Stimulated activated CD4-positive, alpha-beta T cell treated with anti-CD3 and anti-CD28 coated beads, Interleukin-2, amount 100 ng/mL, for 48 hours (primary cell): ENCODE measurements around the gene CLEC3B.
"Not testable (repeated sequence)": the region's sequence is repeated elsewhere in the genome, so short reads cannot be mapped to it uniquely, and the experiment has no call there.

Experiments
- DNase-seq, 2 donors: peaks; one replicate each; pipeline ENCODE4 v3.0.0-alpha.2; 2020

Gene CLEC3B, protein sequence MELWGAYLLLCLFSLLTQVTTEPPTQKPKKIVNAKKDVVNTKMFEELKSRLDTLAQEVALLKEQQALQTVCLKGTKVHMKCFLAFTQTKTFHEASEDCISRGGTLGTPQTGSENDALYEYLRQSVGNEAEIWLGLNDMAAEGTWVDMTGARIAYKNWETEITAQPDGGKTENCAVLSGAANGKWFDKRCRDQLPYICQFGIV

DNA sequence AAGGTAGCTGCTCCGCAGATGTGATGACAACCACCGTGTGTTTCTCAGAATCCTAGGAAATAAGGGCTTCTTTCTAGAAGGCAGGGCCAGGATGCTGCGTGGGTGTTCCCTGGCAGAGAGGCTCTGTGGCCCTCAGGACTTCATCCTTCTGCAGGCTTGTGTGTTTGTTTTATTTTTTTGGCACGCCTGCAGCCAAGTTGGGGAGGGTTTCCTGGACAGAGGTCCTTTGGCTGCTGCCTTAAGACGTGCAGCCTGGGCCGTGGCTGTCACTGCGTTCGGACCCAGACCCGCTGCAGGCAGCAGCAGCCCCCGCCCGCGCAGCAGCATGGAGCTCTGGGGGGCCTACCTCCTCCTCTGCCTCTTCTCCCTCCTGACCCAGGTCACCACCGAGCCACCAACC, at the start of gene CLEC3B:
Gene CLEC3B (plus strand): TSS at position 266 of the 400 bp plus-strand sequence. CDS start 60 bp downstream, at position 326.
- DNase-seq = no peak

DNA sequence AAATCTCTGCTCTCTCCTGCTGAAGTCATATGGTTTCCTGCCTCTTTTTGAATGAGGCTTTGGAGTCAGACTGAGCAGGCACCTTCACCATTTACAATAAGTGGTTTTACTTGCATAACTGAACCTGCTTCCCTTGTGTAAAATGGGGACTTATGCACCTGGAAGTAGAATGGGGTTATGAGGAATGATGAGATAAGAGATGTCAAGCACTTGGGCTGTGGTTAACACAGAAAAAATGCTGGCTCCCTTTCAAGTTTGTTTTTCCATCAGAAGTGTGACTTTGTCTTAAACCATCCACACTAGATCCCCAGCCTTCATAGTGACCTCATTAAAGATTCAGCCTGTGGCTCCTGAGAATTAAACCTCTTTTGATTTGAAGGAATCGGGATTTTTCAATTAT, 44.9 kb upstream of the CLEC3B start:
- no peak for DNase-seq

DNA sequence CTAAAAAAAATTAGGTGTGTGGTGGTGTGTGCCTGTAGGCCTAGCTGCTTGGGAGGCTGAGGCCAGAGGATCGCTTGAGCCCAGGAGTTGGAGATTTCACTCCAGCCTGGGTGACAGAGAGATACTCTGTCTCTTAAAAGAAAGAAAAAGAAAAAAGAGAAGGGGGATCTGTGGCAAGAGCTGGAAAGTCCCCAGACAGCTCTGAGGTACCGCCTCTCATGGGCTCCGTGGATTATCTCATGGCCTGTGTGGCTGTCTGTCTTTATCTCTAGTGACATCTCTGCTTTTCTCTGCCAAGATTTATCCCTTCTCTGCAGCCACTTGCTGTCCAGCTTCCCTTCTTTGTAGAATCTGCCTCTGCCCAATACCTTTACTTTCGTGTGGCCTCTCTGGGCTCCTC, 44.4 kb upstream of the CLEC3B start:
- no peak for DNase-seq

DNA sequence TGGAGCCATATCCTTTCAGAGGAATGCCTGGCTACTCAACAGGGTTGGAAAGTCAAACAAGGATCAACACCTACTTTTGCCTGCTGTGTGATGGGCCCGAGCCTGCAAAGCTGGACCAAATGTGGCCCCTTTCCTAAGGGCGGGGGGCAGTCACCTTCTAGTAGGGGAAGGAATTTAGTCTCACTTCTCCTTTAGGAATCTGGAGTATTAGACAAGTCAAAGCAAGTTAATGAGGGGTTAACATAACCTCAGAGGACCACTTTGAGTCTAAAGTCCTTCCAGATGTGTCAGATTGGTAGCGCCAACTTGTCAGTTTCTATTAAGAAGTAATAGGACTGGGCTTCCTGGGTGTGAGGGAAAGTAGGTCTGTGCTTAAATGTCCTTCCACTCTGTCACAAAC, 43.3 kb upstream of the CLEC3B start:
- no peak for DNase-seq

DNA sequence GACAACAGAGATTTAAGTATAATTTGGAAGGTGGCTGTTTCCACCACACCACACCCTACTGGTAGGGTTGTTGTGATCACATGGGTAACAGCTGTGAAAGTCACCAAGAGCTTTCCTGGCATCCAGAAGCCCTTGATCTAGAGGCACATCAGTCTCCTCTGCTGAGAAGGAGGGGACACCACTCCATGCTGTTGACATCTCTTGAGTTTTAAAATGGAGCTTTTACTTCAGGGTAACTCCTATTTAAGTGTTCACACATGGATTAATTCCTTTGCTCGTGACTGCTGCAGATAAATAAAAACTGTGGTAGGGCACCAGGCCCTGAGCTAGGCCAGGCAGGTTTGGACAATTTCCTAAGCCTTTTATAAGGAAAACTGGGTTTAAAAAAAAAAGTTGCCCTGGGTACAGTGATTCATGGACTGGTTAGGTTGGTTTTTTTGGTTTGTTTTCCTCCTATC, 42.6 kb upstream of the CLEC3B start:
- DNase-seq = no peak

DNA sequence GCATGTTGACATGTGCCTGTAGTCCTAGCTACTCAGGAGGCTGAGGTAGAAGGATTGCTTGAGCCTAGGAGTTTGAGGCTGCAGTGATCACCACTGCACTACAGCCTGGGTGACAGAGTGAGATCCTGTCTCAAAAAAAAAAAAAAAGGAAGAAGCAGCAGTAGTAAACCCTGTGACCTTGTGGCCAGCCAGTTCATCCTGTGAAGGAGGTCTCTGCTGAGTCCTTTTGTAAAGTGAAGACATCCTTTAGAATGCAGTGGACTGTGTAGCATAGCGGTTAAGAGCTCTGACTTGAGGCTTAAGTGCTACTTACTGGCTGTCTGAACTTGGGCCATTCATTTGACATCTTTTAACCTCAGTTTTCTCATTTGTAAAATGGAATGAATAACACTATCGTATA, 41.8 kb upstream of the CLEC3B start:
- no peak for DNase-seq

DNA sequence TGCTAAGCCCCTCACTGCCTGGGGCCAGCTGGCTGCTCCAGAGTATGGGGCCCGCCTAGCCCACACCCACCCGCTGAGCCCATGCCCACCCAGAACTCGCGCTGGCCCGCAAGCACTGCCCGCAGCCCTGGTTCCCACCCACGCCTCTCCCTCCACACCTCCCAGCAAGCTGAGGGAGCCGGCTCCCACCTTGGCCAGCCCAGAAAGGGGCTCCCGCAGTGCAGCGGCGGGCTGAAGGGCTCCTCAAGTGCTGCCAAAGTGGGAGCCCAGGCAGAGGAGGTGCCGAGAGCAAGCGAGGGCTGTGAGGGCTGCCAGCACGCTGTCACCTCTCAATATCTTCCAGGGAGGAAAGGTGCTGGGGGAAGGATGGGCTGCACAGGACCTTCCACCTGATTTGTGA, 39.8 kb upstream of the CLEC3B start:
- not testable (repeated sequence) for DNase-seq

DNA sequence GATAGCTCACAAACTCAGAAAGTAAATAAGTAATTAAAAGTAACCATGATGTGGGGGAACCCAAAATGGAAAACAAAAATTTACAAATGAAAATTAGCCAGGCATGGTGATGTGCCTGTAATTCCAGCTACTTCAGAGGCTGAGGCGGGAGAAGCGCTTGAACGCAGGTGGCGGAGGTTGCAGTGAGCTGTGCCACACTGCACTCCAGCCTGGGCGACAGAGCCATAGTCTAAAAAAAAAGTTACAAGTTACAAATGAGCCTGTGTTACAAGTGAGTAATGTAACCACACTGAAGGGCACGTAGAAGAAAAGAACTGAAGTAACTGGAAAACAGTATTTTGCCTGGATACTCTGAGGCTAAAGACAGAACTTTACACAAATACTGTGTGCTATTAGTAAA, 38.8 kb upstream of the CLEC3B start:
- no peak for DNase-seq

DNA sequence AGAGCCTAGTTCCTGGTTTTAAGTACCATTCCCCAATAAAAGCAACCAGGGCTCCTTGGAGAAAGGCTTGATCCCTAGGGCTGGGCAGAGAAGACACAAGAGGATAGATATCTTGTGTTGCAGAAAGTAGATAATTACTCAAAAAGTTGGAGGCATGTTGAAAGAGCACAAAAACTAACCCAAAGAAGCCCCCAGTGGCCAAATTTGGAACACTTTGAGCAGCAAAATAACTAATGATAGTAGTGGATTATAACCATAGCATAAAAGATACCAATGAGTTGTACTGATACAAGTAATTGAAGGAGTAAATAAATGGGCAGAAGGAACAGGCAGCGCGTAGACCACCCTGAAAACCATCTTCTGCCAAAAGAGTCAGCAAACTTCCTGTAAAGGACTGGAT, 38.0 kb upstream of the CLEC3B start:
- DNase-seq = no peak

DNA sequence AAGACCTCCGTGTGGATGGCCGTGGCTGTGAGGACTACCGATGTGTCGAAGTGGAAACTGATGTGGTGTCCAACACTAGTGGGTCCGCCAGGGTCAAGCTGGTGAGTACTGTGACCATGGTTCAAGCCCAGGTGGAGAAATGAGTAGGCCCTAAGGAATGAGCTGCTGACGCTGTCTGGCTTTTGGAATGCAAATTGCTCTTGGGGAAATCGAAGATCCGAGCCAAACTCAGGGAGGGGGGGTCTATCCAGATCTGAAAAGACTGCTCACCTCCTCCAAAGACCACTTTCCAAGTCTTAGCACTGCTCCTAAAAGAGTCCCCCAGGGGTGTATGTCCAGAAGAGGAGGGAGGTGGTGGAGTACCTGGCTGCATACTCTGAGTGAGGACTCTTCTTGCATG, 37.0 kb upstream of the CLEC3B start:
- DNase-seq = no peak

DNA sequence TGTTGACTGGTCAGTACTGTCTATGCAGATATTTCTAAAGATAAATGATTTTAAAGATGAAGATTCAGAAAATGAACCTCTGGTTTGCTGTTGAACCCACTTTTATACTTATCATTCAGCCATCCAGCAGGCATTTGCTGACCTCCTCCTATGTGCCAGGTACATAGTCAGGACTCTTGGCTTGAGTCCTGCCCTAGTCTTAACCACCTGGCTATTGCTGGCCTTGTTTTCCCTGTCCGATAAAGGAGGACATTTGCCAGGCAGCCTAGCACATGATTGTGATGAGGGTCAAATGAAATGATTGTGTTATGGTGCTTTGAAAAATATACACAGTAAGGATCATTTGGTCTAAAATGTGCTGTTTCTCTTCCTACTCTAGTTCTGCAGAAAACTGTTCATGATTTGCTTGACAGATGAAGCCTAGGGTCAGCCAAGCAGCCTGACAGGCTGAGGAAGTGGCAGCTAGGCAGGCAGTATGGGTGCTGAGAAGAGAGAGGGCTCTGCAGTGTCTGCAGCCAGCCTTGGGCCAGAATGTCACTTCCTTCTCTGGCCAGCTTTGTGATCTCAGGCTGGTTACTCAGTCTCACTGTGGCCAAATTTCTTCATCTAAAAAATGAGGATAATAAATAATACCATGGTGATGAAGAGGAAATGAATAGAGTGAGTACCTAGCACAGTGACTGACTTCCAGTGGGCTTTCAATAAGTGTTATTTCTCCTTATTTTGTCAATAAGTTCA, 36.3 kb upstream of the CLEC3B start:
- DNase-seq = no peak

DNA sequence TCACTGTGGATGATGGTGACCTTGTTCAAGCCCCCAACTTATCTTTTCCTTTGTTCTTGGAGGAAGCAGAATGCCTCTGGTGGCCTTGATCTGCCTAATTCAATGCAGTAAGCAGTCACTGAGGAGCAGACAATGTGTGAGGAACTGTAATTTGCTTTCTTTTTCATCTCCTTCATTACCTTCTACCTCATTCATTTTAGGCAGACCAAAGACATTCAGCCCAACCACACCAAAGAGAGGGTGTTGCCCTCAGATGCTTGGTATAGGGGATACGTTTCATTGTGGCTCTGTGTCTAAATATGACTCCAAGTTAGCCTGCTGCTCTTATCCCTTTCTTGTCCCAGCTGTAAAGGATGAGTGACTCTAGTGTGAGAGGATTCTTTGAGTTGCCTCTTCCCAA, 34.8 kb upstream of the CLEC3B start:
- DNase-seq = no peak

DNA sequence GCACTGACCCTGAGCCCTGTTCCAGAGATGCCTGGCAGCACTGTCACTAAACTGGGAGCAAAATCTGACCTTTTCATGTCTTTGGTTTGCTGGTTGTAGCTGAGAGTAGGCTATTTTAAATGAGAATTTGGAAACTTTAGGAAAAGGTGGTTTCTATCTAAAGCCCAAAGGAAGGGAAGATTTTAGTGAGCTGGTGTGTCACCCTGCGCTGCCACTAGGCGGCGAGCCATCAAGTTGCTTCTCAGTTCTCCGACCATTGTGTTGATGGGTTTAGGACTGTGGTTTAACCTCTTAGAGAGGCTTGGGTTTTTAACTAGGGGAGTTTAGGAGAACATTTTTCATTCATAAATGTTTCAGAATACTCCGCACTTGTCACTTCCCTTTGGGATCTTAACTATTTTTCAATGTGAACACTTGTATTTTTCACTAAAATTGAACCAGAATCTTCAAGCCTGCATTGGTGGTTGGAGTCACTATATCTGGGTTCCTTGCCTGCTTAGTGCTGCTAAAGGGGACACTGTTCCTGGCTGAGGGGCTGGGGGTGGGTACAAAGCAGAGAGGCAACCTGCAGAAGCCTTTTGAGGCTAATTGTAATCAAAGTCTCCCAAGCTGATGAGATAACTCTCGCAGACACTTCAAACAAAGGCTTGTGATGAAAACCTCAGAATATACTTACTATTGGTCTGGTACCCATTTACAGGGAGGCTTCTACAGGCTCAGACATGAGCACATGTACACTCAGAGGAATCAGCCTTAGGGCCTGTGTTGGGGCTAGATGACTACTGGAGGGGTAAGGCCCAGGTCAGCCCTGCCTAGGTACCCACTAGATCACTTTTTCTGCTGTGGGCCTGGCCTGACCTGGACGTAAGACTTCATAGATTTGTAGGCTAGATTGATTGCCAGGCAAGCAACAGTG, 33.3 kb upstream of the CLEC3B start:
- no peak for DNase-seq

DNA sequence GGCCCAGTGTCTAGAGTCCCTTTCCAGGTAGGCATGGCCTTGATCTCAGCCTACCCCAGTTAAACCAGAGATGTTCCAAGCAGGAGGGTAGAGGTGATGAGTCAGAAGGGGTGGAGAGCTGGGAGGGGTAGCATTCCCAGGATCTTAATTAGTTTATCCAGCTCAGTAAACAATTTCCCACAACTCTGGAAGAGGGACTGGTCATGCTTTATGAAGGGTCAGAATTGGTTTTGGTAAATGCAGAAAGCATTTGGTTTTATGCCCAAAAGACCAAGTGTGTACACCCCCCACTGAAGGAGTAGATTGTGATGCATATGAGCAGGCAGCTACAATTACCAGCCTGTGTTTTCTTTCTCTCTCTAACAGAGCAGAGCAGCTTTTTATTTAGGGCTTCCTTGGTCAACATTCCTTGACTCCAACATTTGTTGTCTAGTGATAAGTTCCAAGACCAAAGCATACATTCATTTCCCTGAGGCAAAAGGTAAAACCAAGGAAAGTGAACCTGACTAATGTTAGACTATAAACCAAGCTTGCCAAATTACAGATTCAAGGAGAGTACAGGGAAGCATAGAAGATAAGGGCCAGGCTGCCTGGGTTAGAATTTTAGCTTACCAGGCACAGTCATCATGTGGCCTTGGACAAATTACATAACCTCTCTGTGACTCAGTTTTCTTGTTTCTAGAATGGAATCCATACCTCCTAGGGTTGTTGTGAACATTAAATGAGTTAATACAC, 32.5 kb upstream of the CLEC3B start:
- DNase-seq = no peak

DNA sequence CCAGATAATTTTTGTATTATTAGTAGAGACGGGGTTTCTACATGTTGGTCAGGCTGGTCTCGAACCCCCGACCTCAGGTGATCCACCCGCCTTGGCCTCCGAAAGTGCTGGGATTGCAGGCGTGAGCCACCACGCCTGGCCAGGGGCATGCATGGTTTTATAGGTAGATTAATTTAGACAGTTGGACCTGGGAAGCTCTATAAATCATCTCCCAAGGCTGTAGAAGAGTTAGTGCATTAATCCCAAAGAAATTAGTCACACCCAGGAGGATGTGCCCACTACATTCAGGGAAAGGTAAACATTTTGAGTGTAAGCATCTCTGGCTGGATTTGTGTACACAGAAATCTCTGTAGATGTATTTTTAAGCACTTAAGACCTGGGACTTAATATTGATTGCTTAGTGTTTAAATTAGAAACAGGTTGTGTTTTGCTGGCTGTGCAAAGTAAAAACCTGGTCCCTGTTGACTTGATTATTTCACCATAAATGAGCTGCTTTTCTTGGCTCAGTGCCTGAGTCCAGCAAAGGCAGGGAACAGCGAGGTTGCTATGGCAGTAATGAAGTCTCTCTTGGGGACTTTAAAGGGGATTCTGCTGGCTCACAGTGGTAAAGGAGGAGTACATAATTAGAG, 30.8 kb upstream of the CLEC3B start:
- DNase-seq = no peak

DNA sequence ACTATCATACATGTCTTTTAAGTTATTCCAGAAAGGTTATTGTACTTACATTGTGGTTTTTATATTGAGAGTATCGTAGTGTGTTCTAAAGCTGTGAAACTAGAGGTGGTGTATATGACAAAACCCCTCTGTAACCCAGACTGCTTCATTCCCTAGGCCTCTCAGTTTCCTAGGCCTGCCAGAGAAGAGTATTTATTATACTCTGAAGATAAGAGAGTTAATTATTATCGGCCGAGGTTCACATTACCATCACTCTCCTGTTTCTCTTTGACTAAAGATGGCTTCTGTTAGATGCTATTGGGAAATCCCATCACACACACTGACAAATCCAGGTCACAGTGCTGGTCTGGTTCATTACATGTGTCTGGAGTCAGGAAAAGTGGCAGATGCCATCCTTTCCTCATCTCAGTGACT, 29.5 kb upstream of the CLEC3B start:
- DNase-seq = no peak

DNA sequence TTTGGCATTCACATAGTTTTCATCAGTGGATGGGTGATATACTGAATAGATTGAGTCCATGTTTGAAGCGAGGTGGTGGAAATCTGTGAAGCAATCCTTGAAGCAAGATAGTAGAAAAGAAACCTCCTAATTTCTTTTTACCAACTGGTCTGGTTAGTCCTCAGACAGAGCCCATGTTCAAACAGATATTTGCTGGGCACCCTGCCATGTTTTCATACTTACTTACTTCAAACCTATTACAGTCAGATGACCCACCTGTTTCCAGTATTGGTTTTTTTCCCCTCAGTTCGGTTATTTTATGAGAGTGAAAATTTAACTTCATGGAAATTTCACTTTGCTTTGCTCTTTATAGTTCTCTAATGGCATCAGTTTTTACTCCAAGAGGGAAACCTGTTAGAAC, 26.3 kb upstream of the CLEC3B start:
- DNase-seq = no peak

DNA sequence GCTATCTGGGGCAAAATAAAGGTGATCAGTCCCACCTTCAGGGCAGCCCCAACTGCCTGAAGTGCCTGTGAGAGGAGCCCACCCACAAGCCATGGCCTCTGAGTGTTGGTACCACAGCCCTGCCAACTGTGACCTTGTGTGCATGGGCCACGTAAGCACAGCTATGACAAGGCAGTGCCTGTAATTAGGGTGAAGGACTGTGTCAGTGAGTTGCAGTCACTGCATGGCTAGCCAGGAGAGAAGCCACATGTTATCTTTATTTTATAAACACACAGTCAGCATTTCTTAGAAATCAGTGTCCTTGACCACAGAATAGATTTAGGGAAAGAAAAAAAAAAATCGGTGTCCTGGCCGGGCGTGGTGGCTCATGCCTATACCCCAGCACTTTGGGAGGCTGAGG, 25.3 kb upstream of the CLEC3B start:
- DNase-seq = no peak

DNA sequence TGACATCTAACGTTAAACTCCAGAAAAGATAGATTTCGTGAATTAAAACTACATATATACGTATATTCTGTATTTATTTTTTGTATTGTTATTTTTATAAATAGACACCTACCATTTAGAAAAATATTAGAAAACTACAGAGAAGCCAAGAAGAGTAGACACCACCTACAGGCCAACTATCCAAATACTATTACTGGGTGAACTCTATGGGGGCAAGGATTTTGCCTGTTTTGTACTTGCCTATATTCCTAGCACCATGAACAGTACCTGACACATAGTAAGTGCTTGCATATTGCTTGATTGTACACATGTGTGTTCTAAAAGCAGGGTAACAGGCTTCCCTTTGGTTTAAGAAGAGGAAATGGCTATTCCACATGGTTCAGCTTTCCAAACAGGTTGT, 24.4 kb upstream of the CLEC3B start:
- DNase-seq = no peak

DNA sequence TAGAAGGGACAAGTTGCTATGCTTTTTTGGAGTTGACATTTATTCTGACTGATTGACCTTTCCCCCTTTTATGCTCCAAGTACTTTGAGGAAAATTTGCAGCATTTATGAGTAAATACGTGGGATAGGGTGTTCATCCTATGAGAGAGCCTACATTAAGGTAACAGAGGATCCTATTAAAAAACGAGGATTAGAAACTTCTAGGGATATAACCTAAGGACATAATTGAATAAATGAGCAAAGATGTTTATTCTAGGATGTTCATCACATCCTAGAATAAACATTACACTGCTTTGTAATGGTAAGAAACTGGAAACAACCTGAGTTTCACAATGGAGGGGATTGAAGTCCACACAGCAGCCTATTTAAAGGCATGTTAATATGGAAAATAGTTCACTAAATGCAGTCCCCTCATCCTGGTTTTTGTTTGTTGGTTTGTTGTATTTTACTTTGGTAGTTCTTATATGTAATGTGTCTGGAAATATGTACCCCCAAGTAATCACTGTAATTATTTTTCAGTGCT, 23.9 kb upstream of the CLEC3B start:
- no peak for DNase-seq

DNA sequence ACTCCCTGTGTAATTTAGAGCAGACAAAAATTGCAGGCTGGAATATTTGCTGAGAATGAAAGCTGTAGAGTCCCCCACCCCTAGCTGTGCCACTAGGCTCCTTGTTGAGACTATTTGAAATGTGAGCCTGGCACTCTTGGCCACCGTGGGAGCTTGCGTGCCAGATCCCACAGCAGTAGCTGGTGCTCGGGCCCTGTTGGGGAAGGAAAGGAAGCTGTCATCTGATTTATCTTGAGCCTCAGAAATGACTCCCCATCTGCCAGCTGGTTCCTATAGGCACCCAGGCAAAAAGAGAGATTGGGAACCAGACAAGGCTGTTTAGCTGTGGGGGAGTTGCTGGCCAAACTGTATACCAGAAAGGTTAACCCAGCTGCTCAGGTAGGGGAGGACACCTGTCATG, 23.4 kb upstream of the CLEC3B start:
- no peak for DNase-seq

DNA sequence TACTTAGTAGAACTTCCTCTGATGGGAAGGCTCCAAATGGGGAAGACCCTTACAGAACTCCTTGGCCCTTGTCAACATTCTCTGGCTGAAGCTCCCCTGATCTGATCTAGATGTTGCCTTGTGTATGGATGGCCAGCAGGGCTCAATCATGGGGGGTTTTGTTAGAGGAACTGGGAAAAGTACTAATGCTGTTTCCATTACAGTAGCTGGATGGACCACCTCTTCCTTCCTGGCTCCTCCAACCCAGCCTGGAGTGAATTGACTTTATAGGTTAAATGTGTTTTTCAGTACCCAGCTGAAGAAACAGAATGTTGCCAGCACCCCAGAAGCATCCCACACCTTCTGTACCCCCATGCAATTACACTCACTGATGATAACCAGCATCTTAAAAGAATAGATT, 22.7 kb upstream of the CLEC3B start:
- no peak for DNase-seq
